A673 (cell line): ENCODE data around the gene RECK.

ENCODE experiments used
- CTCF ChIP-seq: fragments of 300-800, 200-600 bp; sonication (generic); conservative IDR thresholded peaks from 2 replicates; pipeline ENCODE4 v1.5.1; 2017; ENCODE audit warnings: low read depth, mild to moderate bottlenecking, antibody characterized with exemption, low read length, moderate library complexity, mixed read lengths
- EZH2 ChIP-seq: fragments of 200-600 bp; sonication (generic); IDR thresholded peaks from 2 replicates; pipeline ENCODE4 v1.6.1; 2017; ENCODE audit warnings: borderline replicate concordance, low read depth, mild to moderate bottlenecking, mixed read lengths, antibody characterized with exemption, low read length; ENCODE audit not compliant: poor library complexity, severe bottlenecking

DNA sequence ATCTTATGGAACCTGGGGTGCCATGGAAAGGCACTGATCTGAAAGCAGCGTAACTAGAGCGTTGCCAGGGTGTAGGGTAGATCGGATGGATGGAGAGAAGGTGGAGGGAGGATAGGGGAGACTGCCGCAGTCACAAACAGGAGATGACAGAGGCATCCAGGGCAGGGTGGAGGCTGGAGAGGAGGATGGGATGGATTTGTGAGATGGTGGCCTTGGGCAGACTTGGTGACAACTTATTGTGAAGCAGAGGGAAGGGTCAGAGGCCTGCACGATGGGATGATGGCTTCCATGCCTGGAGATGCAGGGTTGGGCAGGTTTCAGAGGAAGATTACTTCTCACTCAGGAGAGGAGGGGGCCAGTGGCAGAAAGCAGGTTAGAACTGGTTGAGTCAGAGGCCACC is 102.2 kb downstream of the RECK start:
- no peak for TF ChIP-seq CTCF
- TF ChIP-seq EZH2: no peak
